Activated CD8-positive, alpha-beta memory T cell treated with anti-CD3 and anti-CD28 coated beads, Interleukin-2, amount 50 U/mL, for 24 hours (primary cell): Measurements from ENCODE around the gene OAS1.
"Not testable (repeated sequence)": the region's sequence is repeated elsewhere in the genome, so short reads cannot be mapped to it uniquely, and the experiment has no call there.

Experiments
- DNase-seq: peaks from one replicate; pipeline ENCODE4 v3.0.0-alpha.2; 2020; ENCODE audit errors: extremely low read depth

Gene OAS1

DNA sequence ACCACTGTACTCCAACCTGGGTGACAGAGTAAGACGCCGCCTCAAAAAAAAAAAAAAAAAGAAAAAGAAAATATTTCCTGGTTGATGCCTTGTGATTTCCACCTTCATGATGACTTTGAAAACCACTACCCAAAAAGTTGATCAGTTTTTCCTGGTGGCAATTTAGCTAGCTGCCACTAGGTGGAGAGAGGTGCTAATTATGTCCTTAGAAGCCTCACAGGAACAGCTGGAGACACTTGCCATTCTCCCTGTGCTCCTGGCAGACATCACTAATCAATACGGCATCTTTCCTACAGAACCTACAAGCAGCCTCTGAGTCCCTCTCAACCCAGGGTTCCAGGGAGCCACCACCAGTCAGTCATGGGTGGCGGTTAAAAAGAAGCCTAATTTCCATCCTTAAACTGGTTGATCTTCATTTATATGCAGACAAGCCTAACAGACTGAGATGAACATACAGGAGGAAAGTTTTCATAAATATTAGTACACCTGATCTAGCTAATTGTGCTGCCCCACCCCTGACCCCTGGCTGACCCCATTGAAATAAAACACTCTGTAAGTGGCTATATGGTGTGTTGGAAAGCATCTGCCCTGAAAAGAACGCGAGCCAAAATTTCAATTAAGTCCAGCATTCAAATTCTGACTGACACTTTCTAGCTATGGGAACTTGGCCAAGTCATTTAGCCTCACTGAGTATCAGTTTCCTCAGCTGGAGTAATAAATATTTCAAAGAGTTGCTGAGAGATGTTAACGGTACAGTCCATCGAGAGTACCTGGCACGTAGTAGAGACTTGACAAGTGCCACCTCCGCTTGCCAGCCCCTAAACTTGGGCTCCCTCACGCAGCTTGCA, 6.2 kb upstream of the OAS1 start:
- DNase-seq = no peak

DNA sequence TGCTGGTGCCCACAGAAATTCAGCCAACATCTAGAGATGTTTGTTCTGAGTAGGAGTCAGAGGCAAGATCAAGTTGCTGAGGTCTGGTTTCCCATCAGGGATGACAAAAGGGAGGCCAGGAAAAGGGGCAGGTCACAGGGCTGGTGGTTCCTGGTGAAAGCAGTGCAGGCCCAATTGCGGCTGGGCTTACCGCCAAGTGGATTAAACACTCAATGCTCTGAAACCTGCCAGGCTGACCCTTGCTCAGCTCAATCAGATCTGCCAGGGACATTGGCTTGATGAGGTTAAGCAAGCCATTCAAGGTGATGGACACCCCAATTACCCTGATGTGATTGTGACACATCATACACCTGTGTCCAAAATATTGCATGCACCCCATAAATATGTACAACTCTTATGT, 5.5 kb upstream of the OAS1 start:
- DNase-seq = no peak

DNA sequence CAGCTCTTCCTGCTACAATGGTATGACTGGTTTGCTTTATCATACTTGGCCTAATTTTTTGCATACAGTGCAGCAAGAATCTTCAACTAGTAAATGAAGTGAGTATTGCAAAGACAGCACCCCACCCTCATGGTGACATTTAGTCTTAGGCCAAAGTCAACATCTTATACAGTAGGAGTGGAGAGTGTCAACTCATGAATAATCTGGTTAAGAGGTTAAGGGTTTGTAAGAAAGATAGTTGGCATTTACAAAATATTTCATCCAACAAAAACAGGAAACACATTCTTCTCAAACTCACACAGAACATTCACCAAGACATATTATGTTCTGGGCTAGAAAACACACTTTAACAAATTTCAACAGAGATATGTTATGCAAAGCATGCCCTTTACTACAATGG, 2.2 kb upstream of the OAS1 start:
- no peak for DNase-seq

DNA sequence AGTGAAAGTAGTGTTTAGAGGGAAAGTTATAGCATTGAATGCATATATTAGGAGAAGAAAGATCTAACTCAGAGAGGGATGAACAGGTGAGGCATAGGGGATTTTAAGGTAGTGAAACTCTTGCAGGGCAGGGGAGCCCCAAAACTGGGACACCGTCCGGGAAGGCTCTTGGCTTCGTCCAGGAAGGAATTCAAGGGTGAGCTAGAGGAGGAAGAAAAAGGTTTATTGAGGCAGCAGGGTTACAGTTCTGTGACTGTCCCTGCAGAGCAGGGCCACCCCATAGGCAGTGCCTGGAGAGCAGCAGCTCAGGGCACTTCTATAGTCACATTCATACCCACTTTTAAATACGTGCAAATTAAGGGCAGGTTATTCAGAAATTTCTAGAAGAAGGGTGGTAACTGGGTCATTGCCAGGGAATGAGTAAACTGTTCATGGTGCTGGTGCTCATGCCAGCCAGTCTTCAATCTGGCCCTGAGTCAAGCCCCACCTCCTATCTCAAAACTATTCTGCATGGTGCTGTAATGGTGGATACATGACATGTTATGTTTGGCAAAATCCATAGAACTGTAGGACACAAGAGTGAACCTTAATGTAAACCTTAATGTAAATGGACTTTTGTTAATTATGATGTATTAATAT, 1.2 kb upstream of the OAS1 start:
- DNase-seq = no peak

DNA sequence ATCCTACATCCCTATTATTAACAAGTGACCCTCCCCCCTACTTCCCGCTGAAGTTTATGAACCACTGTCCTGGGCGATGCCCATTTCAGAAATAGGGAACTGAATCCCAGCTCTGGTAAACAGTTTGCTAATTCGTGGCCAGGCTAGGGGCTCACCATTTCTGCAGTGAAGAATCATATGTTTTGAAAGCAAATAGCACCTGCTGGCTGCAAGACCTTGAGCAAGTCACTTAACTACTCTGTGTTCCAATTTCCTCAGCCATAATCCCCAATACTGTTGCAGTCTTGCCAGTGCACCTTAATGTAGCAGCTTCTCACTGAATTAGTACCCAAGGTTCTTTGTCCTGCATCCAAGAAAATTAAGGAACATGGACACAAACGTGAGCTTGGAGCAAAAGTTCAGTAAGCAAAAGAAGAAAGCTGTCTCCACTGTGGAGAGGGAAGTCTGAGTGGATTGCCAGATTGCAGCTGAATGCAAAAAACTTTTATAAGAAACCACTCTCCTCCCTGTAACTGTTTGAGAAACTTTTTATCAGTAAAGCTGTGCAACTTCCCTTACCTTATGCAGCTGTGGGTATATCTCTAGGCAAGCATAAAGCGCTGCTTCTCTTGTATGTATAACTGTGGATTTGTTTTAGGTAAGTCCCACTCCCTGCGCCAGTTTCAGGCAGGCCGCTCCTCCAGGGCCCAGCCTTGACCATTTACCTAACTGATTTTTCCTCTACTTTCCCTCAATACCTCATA, 824 bp downstream of the OAS1 start:
- DNase-seq = no peak

DNA sequence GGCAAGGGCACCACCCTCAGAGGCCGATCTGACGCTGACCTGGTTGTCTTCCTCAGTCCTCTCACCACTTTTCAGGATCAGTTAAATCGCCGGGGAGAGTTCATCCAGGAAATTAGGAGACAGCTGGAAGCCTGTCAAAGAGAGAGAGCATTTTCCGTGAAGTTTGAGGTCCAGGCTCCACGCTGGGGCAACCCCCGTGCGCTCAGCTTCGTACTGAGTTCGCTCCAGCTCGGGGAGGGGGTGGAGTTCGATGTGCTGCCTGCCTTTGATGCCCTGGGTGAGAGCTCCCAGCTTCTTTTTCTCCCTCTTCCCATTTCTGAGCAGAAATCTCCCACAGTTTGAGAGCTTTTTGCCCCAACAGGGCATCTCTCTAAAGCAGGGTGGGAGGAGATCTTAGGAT, 1.8 kb downstream of the OAS1 start:
- DNase-seq = no peak

DNA sequence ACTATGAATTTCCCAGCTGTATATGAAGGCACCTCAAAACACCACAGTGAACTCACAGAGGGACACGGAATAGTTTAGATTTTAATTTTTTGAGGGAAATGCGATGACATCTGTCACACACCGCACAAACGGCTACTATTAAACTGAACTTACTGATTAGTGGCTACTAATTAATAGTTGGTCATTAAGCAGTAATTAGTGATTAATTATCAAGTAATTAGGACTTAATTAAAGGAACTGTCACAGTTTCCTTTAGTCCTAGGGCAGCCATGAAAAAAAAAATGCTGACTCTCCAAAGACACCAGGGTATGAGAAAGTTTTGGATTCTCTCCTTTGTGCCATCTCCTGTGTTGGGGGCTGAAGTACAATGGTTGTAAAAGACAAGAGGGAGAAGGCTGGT, 2.9 kb downstream of the OAS1 start:
- DNase-seq = no peak

DNA sequence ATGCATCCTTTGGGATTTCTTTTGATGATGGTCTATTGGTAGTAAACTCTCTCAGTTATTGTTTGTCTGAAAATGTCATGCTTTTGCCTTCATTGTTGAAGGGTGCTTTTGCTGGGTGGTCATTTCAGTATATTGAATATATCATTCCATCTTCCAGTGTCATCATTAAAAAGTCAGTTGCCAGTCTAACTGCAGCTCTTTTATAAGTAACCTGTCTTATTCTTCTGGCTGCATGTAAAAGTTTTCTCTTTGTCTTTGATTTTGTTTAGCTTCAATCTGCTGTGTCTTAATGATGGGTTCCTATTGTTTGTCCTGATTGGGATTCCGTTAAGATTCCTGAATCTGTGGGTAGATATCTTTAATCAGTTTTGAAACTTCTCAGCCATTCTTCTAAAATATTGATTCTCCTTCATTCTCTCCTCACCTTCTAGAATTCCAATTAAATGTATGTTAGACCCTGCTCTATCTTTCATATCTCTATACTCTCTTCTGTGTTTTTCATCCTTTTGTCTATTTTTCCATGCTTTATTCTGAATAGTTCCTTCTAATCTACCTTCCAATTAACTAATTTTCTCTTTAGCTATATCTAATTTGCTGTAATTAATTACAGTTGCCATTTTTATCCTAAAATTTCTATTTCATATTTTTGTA, 6.4 kb downstream of the OAS1 start:
- DNase-seq = no peak

DNA sequence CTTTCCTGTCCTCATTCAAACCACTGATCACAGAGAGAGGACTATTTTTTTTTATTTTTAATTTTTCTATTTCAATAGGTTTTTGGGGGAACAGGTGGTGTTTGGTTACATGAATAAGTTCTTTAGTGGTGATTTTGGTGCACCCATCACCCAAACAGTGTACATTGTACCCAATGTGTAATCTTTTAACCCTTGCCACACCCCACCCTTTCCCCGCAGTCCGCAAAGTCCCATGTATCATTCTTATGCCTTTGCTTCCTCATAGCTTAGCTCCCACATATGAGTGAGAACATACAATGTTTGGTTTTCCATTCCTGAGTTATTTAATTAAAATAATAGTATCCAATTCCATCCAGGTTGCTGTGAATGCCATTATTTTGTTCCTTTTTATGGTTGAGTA, 7.1 kb downstream of the OAS1 start:
- not testable (repeated sequence) for DNase-seq

DNA sequence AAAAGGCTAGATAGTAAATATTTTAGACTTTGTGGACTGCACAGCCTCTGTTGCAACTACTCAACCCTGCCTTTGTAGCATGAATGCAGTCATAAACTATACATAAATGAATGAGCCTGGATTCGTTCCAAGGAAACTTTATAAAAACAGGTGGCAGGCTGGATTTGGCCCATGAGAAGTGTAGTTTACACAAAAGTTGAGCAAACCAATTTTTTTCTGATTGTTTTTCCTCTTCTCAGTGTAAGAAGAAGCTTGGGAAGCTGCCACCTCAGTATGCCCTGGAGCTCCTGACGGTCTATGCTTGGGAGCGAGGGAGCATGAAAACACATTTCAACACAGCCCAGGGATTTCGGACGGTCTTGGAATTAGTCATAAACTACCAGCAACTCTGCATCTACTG, 9.5 kb downstream of the OAS1 start:
- DNase-seq = no peak

DNA sequence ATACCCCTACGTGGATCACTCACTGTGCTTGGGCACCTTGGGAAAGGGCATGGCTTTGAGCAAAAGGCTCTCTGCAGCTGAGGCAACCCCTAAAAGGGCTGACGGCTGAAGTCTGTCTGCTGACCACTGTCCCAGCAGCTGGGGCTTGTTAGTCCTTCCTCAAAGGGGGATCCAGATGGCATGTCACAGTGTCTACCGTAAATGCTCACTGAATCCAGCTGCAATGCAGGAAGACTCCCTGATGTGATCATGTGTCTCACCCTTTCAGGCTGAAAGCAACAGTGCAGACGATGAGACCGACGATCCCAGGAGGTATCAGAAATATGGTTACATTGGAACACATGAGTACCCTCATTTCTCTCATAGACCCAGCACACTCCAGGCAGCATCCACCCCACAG, 12.4 kb downstream of the OAS1 start:
- no peak for DNase-seq

DNA sequence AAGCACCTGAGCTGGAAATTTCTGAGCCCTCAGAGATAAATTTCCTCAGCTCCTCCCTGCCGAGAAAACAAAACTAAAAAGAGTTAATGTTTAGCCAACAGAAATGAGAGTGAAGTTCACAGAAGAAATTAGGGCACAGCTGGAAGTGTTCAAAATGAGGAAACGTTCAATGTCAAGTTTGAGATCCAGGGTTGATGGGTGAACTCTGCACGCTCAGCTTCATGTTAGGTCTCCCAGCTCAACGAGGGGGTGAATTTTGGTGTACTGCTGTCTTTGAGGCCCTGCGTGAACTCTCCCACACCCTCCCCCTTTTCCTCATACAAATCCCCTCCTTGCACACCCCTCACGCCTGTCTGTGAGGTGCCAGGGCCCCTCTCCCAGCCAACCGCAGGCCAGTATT, 18.2 kb downstream of the OAS1 start:
- DNase-seq = no peak

DNA sequence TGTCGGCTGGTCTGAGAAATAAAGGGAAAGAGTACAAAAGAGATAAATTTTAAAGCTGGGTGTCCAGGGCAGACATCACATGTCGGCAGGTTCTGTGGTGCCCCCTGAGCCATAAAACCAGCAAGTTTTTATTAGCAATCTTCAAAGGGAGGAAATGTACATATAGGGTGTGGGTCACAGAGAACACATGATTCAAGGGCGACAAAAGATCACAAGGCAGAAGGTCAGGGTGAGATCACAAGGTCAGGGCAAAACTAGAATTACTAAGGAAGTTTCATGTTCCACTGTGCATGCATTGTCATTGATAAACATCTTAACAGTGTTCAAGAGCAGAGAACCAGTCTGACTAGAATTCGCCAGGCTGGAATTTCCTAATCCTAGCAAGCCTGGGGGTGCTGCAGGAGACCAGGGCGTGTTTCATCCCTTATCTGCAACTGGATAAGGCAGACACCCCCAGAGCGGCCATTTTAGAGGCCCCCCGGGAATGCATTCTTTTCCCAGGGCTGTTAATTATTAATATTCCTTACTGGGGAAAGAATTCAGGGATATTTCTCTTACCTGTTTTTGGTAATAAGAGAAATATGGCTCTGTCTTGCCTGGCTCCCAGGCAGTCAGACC, 19.8 kb downstream of the OAS1 start:
- DNase-seq = not testable (repeated sequence)

DNA sequence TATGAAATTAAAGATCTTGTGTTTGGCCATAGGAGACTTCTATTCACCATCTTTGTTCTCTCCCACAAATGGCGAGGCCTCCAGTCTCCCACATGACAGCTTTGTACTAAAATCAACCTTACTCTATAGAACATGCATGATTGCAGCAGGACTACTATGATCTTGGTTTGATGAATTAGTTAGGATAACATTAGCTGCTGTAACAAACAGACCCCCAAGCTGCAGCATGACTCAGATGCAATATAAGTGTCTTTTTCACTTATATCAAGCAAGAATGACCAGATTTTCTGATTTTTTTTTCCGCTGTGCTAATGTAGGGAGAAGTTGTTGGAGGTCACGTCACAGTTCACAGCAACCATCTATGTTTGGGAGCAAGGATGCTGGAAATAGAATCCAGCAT, 20.7 kb downstream of the OAS1 start:
- DNase-seq = no peak

DNA sequence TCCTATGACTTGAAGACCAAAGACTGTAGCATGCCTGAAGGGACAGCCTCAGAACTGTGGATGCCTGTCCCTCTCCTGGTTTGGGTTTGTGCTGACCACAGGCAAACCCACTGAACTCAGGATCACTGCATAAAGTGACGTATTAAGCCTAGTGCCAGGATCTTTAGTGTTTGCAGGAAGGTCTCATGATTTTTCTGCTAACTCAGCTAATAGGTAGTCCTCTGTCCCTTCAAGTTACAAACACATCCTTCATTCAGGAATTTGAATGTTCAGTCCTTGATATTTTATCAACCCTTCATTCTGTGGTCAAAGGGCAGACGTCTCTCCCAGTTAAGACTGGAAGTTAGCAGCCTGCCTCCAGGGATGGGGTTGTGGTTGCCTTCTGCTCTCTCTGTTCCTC, 21.2 kb downstream of the OAS1 start:
- no peak for DNase-seq

DNA sequence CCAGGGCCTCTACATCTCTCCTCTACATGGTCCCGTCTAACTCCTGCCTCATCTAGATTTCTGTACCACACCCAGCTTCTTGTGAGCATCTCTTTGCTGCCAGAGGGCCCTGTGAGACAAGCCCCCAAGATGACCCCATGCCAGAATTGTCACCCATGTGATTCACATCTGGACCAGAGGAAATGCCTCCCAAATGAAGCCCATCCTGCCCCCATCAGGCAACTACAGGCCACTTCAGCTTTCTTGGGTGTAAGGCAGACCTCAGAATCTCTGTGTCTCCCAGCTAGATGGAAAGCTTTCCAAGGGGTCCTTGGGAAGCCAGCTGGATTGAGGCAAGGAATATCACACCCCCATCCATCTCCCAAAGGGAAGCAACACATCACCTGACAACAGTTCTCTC, 22.2 kb downstream of the OAS1 start:
- no peak for DNase-seq

DNA sequence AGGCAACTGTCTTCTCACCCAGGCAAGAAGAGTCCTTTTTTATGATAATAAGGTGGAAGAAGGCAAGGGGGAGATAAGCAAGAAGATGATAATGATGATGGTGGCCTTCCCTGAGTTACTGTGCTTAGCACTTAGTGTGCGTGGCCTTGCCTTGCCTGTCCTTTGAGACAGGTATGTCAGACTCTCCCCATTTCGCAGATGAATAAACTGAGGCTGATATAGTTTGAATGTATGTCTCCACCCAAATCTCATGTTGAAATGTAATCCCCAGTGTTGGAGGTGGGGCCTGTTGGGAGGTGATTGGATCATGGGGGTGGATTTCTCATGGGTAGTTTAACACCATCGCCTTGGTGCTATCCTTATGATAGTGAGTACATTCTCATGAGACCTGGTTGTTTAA, 23.0 kb downstream of the OAS1 start:
- DNase-seq = no peak

DNA sequence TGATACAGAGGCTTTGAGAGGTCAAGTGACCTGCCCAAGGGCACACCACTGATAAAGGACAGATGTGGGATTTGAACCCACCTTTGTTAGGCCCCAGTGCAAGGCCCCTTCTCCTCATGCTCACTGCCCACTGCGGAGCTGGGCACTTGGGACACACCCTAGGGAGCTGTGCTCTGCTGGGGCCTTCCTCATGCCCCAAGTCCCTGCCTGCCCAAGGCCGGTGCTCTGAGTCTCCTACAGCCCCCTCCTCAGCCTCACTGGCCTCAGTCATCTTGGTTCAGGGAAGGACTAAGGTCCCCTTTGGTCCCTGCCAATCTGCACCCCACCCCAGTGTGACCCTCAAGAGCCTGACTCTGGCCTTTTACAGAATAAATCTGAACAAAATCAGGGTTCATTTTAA, 23.6 kb downstream of the OAS1 start:
- DNase-seq = no peak

DNA sequence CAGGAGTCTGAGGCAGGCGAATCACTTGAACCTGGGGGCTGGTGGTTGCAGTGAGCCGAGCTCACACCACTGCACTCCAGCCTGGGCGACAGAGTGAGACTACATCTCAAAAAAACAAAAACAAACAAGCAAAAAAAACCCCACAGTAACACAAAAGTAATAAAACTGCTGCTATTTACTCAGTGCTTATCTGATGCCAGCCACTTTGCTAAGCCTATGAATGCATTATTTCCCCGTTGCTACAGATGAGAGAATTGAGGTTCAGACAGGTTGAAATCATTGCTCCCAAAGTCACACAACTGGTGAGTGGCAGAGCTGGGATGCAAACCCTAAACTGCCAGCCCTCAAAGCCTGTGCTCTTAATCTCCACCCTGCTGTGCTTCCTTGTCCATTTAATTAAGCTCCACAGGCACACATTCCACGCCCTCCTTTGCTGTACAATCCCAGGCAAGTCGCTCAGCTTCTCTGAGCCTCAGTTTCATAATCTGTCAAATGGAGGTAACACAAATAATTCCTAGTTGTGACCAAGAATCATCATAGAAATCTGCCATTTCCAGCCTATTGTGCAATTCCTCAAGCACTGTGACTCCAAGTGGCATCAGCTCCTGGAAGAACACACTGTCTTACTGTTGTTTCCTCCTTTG, 25.8 kb downstream of the OAS1 start:
- no peak for DNase-seq

DNA sequence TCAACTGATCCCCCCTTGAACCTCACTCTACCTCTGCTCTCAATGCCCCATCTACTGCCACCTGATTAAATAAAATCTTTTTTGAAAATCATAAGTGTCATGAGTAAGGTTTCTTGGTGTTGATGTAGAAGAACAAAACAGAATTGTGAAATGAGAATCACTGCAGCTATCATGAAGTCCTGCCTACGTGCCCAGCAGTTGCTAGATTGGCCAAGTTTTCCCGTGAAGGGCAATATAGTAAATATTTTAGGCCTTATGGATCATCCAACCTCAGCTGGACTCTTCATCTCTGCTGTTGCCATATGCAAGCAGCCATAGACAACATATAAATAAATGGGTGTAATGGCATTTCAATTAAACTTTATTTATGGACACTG, 26.4 kb downstream of the OAS1 start:
- DNase-seq = no peak

DNA sequence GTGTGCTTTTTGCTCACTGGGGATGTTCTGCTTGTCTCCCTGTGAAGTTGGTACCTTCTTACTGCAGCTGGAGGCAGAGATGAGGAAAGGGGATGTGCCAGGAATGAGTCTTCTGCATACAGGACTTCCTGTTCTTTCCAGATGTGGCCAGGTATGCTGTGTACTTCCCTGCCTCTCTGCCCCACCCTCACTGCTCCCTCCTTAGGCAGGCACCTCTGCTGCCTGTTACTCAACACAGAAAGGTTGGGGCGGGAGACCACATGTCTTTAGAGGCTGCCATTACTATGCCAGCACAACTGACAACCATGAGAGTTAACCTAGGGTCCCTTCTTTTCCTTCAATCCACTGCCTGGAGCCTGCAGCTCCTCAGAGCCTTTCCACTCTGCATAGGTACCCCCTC, 29.5 kb downstream of the OAS1 start:
- DNase-seq = no peak

DNA sequence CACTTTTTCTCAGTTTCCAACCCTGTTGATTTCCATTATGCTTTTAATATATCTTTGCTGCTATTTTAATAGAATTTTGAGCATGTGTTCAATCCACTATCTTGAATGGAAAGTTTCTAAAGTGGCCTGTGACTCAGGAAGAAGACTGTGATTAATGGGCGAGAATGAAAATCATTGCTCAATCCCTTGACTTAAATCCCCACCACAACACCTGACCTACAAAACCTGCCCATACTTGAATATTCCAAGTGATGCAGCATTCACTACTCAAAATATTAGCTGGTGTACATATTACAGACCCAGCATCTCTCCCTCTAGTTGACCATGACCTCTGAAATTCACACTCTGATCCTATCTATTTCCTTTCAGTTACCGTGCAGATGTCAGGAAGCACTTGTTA, 30.2 kb downstream of the OAS1 start:
- DNase-seq = no peak
